Tibial nerve (tissue), 4 donors: ENCODE measurements around the gene CRB2. TPM values are rescaled to one million over a fixed set of nuclear protein-coding genes. Genes with fewer than 3 reads are reported as not detected.

Experiments used
- DNase-seq, 2 donors: peaks; one replicate each; pipeline ENCODE4 v3.0.0-alpha.2; 2019; ENCODE audit warnings: low spot score in 2 of 2
- H3K27ac ChIP-seq, 4 donors: fragments of 200-600 bp; sonication (generic) in 3 of 4; one replicate each; pipeline ENCODE4 v1.5.1; 2017 to 2019; ENCODE audit warnings: mild to moderate bottlenecking in 1 of 4
- H3K27me3 ChIP-seq, 2 donors: fragments of 200-600 bp; sonication (generic) in 1 of 2; one replicate each; pipeline versions ENCODE4 v1.5.1 to v1.6.0; 2017 to 2019
- H3K36me3 ChIP-seq, 3 donors: fragments of 200-600 bp; sonication (generic); one replicate each; pipeline ENCODE4 v1.5.1; 2018 to 2019
- H3K4me1 ChIP-seq, 4 donors: fragments of 200-600 bp; sonication (generic) in 3 of 4; one replicate each; pipeline ENCODE4 v1.5.1; 2017 to 2019
- H3K4me3 ChIP-seq, 4 donors: fragments of 200-600 bp; sonication (generic) in 3 of 4; one replicate each; pipeline ENCODE4 v1.5.1; 2017 to 2019; ENCODE audit warnings: mild to moderate bottlenecking in 1 of 4, moderate library complexity in 1 of 4
- H3K9me3 ChIP-seq, 4 donors: fragments of 200-600 bp; sonication (generic) in 3 of 4; one replicate each; pipeline ENCODE4 v1.5.1; 2017 to 2019
- EP300 ChIP-seq, 2 donors: sonication (generic); formaldehyde crosslinking; IDR thresholded peaks; one replicate each; pipeline ENCODE4 v1.6.1; 2017; ENCODE audit warnings: antibody characterized with exemption in 2 of 2, mild to moderate bottlenecking in 1 of 2
- POLR2A ChIP-seq, 2 donors: fragments of 450-650 bp; IDR thresholded peaks; one replicate each; pipeline ENCODE4 v1.6.1; 2017; ENCODE audit warnings: antibody characterized with exemption in 2 of 2, mild to moderate bottlenecking in 2 of 2, moderate library complexity in 2 of 2
- WGBS, 2 donors: methylation state at CpG; one replicate each; pipeline ENCODE4 v1.1.5; 2018; 5-methylcytosine and 5-hydroxymethylcytosine counted together
- total RNA-seq, 4 donors: library from RNA; depleted of rRNA; stranded (reverse); fragments of >200 nt; gene quantifications; one replicate each; pipeline ENCODE4 v1.1.0, GENCODE V29; 2016
- TF ChIP-seq, protein P1 (sequence below), 5 experiments: fragments of 200-600 bp in 3 of 5; fragments of 450-650 bp in 2 of 5; sonication (generic) in 3 of 5; IDR thresholded peaks; one replicate each; pipeline ENCODE4 v1.5.1; 2016 to 2019; ENCODE audit warnings: antibody characterized with exemption in 5 of 5, mild to moderate bottlenecking in 3 of 5, moderate library complexity in 2 of 5

The CRB2 gene
- total RNA-seq, 4 donors from 2014 or later = under 0.01 to 0.44 TPM; not detected in 2

DNA sequence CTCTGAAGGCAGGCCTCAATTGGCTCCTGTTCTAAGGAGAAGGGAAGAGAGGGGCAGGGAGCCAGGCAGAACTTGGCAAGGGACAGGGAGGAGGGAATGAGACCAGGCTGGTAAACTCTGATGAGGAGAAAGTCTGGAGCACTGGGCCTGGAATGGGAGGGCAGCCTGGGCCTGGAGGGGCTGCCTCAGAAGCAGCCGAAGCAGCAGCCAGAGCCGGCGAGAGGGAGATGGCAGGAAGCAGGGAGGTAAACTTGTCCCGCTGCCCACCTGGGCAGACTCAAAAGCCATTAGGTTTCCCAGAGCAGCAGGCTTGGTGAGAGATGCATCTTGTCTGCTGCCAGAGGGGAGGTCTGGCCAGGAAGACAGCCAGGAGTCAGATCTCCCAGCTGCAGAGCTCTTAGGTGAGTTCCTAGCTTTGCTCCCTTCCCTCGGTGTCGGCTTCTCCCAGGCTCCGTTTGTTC lies 37.0 kb upstream of the CRB2 start:
- WGBS, 2 donors = 59 to 68% methylated on average over 7 of the region's 7 CpGs
- peaks cover 0 to 4% (median 0%) of the 10 kb centered on the region in 4 donors for H3K4me1 ChIP-seq

DNA sequence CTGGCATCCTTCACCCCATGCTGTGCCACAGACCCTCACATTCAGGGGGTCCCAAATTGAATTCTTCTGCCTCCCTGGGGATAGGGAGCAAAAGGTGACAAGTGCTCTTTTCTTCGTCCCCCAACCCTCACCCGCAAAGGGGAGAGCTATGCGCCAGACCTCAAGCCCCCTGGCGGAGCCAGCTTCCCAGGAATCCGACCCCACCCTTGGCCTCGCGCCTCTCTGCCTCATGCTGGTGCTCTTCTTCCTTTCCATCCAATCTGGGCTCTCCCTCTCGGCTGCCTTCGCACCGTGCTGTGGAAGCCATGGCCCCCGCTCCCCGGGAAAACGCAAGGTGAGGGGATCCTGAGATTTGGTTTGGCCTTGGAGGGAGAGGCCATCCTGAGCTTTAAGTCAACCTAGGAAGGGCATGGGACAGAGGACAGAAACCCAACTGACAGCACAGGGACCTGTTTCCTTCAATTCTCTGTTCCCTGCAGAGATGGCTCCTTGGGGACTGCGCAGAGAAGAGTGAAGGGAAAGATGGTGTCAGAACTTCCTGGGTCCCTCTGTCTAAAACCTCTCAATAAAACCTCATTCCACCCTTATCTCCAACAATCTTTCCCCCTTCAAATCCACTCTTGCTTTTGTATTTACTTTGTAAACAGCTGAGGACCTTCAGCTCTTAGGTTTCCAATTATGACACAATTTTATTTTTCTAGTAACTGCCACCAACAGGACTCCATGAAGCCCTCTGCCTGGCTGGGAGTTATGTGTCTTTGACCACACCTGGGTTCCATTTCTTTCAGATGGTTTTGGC lies 36.3 kb upstream of the CRB2 start:
- WGBS, 2 donors = 86 to 90% methylated on average over 14 of the region's 14 CpGs
- Histone ChIP-seq H3K27ac (no peak overlapping the region), H3K4me1 (peaks cover 0 to 4% (median 0%) of the 10 kb centered on the region in 4 donors), H3K36me3 (no peaks in the 10 kb centered on the region), H3K4me3 (no peak overlapping the region), H3K9me3 (no peaks in the 10 kb centered on the region), H3K27me3 (no peaks in the 10 kb centered on the region)
- TF ChIP-seq EP300 (IDR thresholded peaks at IDR 0.05) (no peak), POLR2A (IDR thresholded peaks at IDR 0.05) (no peak)
- TF ChIP-seq, protein P1, sequence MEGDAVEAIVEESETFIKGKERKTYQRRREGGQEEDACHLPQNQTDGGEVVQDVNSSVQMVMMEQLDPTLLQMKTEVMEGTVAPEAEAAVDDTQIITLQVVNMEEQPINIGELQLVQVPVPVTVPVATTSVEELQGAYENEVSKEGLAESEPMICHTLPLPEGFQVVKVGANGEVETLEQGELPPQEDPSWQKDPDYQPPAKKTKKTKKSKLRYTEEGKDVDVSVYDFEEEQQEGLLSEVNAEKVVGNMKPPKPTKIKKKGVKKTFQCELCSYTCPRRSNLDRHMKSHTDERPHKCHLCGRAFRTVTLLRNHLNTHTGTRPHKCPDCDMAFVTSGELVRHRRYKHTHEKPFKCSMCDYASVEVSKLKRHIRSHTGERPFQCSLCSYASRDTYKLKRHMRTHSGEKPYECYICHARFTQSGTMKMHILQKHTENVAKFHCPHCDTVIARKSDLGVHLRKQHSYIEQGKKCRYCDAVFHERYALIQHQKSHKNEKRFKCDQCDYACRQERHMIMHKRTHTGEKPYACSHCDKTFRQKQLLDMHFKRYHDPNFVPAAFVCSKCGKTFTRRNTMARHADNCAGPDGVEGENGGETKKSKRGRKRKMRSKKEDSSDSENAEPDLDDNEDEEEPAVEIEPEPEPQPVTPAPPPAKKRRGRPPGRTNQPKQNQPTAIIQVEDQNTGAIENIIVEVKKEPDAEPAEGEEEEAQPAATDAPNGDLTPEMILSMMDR (IDR thresholded peaks at IDR 0.05) = no peak
- DNase-seq = no peak

More for the DNA sequence above, 37.0 kb upstream of the CRB2 start:
- TF ChIP-seq EP300 (IDR thresholded peaks at IDR 0.05) = no peak
- TF ChIP-seq POLR2A (IDR thresholded peaks at IDR 0.05) = no peak
- TF ChIP-seq, protein P1 (IDR thresholded peaks at IDR 0.05) = no peak
- H3K4me3 ChIP-seq = no peak overlapping the region
- H3K9me3 ChIP-seq = no peaks in the 10 kb centered on the region
- H3K27me3 ChIP-seq = no peaks in the 10 kb centered on the region
- no peak overlapping the region for H3K27ac ChIP-seq
- no peaks in the 10 kb centered on the region for H3K36me3 ChIP-seq
- no peak for DNase-seq

- Histone ChIP-seq H3K9me3 (no peaks in the 10 kb centered on the region), H3K27ac (no peak overlapping the region), H3K4me3 (no peak overlapping the region), H3K4me1 (peaks cover 0 to 4% (median 0%) of the 10 kb centered on the region in 4 donors), H3K36me3 (no peaks in the 10 kb centered on the region), H3K27me3 (no peaks in the 10 kb centered on the region)
- no peak for TF ChIP-seq EP300 (IDR thresholded peaks at IDR 0.05)
- TF ChIP-seq, protein P1 (IDR thresholded peaks at IDR 0.05) = no peak
- TF ChIP-seq POLR2A (IDR thresholded peaks at IDR 0.05) = no peak
- DNase-seq = no peak
- 81 to 87% methylated on average over 5 of the region's 5 CpGs for WGBS, 2 donors
Observed at GRCh38 chr9:123320814-123321213, 35.2 kb upstream of the CRB2 start.

- Histone ChIP-seq H3K27me3 (no peaks in the 10 kb centered on the region), H3K36me3 (no peaks in the 10 kb centered on the region), H3K4me3 (no peak overlapping the region), H3K9me3 (no peaks in the 10 kb centered on the region), H3K4me1 (peaks cover 0 to 4% (median 0%) of the 10 kb centered on the region in 4 donors), H3K27ac (no peak overlapping the region)
- 86 to 88% methylated on average over 7 of the region's 7 CpGs for WGBS, 2 donors
- DNase-seq = no peak
- TF ChIP-seq, protein P1 (IDR thresholded peaks at IDR 0.05) = no peak
- TF ChIP-seq EP300 (IDR thresholded peaks at IDR 0.05) = no peak
- no peak for TF ChIP-seq POLR2A (IDR thresholded peaks at IDR 0.05)
Observed at GRCh38 chr9:123321616-123322272, 34.3 kb upstream of the CRB2 start.
